GM21723 (cell line): ENCODE data around the gene SNIP1.
"Not testable (repeated sequence)": the region's sequence is repeated elsewhere in the genome, so short reads cannot be mapped to it uniquely, and the experiment has no call there.

Source experiments
- ATAC-seq: cut with Tn5 transposase; IDR thresholded peaks from one replicate; pipeline ENCODE4 v1.9.1; 2021; ENCODE audit warnings: mild to moderate bottlenecking, moderate library complexity; ENCODE audit not compliant: unreplicated experiment

The SNIP1 gene, protein sequence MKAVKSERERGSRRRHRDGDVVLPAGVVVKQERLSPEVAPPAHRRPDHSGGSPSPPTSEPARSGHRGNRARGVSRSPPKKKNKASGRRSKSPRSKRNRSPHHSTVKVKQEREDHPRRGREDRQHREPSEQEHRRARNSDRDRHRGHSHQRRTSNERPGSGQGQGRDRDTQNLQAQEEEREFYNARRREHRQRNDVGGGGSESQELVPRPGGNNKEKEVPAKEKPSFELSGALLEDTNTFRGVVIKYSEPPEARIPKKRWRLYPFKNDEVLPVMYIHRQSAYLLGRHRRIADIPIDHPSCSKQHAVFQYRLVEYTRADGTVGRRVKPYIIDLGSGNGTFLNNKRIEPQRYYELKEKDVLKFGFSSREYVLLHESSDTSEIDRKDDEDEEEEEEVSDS

DNA sequence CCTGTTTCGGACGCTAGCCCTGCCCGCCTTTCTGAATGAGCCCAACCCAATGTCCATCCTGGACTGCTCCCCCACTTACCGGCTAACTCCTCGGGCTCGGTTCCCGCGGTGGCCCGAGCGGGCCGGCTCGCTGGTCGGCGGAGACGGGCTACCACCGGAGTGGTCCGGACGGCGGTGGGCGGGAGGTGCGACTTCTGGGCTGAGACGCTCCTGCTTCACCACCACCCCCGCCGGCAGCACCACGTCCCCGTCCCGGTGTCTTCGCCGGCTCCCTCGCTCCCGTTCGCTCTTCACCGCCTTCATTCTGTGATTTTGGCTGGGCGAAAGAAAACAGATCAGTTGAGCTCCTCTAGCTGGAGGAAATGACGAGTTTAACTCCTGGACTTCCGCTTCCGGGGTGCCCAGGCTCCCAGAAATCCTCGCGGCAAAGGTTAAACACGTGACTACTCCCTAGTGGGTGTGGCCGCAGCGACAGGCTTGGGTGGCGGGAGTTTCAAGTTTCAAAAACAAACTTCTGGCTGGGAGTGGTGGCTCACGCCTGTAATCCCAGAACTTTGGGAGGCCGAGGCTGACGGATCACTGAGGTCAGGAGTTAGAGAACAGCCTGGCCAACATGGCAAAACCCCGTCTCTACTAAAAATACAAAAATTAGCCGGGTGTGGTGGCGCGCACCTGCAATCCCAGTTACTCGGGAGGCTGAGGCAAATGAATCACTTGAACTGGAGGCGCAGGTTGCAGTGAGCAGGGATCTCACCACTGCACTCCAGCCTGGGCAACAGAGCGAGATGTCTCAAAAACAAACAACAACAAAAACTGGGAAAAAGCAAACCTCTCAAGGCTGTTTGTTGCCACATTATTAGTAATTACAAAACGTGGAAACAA is at the start of gene SNIP1:
Gene SNIP1 (minus strand): TSS at position 367 of the 882 bp plus-strand sequence. CDS start 64 bp downstream, at position 303.
- ATAC-seq, result peak; percentile 81

- ATAC-seq, result no peak
Observed at GRCh38 chr1:37602750-37603694, 48.9 kb upstream of the SNIP1 start.

DNA sequence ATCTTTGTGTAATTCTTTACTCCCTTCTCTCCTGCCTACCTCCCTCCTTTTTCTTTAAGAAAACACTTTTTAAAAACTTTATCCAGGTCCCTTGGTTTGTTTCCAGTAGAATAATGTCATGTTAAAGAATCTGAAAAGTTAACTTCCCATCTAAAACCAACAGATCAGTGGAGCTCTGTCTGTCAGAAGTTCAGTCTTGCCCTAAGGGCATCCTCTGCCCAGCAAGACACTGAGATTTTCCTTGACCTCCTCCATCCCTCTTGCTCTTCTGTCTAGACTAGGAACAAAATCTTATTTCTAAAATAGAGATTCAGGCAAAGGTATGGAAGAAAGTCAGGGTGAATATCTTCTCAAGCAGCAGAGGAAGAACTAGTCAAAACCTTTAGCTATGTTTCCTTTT is 47.3 kb upstream of the SNIP1 start:
- no peak for ATAC-seq

DNA sequence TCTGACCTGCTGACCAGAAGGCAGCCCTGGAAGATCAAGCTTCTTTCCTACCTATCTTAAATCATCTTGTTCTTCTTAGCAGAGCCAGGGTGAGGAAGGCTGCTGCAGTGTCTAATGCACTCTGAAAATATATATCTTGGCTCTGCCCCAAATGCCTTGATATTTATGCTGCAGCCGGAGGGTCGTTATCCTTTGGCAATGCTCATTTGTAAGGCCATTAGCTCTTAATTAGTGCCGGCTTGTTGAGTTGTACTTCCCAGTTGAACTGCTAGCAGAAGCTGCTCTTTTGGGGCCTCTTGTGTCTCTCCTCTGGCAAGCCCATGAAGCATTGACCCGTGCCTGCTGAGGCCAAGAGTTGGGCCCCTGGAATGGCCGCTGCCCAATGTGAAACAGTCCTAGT is 45.8 kb upstream of the SNIP1 start:
- no peak for ATAC-seq

DNA sequence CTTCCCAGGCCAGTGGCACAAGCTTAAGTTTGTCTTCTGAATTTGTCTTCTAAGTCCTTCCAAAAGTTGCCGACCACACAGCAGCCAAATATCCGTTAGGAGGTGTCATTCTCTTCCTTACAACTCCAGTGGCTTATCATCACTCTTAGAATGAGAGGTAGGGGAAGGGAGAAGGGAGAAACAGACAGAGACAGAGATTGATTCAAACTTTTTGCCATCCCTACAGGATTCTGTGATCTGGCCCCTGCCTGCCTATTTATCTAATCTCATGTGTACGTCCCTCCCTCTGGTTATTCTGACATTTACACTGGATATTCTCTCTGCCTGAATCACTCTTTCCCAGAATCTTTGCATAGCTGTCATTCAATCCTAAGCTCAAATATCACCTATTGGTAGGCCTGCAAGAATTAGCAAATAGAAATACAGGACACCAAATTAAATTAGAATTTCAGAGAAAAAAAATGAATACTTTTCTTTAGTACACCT is 42.1 kb upstream of the SNIP1 start:
- ATAC-seq, result no peak

GRCh38 chr1:37595440-37596181 is 41.5 kb upstream of the SNIP1 start, which contains the start of gene GNL2:
Gene GNL2 (minus strand): TSS chr1:37595937. CDS start chr1:37595822, 115 bp downstream.
- peak; percentile 98 for ATAC-seq

- ATAC-seq, result no peak
Observed at GRCh38 chr1:37593726-37594125, 39.6 kb upstream of the SNIP1 start.

GRCh38 chr1:37588939-37589338 is 34.8 kb upstream of the SNIP1 start:
- no peak for ATAC-seq

GRCh38 chr1:37584544-37584943 is 30.5 kb upstream of the SNIP1 start:
- ATAC-seq, result not testable (repeated sequence)

DNA sequence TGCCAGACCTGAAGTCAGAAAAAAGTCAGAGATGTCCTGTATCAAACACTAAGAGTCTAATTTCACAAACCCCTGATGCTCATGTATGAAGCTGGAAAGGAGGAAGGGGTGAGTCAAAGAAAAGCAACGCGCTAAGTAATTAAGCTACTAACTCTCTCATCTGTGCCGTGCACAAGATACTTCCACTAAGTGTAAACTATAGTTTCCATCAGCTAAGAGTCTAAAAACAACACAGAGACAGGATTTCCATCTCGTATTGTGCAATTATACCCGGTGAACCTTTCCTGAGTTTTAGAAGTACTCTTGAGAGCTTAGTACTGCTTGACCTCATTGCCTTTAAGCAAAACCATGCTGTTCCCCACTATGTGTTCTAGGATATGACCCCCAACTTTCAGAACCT is 21.6 kb upstream of the SNIP1 start:
- no peak for ATAC-seq

- ATAC-seq, result no peak
Observed at GRCh38 chr1:37574834-37575480, 20.9 kb upstream of the SNIP1 start.

- no peak for ATAC-seq
Observed at GRCh38 chr1:37570528-37571334, 16.6 kb upstream of the SNIP1 start.

DNA sequence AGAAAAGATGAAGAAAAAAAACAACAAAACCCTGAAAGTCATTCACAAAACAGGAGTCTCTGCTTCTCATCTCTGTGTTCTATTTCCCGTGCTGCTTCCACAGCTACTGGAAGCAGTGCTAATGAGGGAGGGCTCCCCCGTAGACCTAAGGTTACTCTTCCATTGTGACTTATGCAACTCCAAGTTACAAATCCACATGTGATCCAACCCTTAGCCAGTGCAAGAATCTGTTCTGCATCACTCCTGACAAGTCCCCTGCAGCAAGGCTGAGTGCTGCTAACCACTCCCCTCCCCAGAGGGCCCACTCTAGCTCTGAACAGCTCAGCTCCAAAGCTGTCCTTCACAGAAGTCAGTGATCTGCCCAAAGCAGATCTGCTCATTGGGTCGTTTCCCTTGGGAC is 12.9 kb upstream of the SNIP1 start:
- ATAC-seq, result no peak

DNA sequence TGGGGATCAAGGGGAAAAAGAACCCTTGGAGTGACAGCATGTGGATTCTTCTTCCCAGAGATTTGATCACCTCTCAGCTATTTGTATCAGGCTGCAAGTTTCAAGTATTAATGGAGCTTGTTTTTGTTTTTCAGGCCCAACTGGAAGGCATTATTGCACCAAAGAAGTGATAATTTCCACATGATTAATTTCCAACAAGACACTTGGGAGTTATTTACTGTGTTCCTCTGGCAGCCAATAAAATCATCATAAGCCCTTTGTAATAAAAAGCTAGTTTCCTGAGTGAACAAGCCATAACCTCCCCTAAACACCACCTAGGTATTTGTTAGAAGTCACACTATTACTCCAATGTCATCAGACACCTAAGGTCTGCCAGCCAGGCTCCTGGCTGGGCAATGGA is 10.8 kb upstream of the SNIP1 start:
- no peak for ATAC-seq

DNA sequence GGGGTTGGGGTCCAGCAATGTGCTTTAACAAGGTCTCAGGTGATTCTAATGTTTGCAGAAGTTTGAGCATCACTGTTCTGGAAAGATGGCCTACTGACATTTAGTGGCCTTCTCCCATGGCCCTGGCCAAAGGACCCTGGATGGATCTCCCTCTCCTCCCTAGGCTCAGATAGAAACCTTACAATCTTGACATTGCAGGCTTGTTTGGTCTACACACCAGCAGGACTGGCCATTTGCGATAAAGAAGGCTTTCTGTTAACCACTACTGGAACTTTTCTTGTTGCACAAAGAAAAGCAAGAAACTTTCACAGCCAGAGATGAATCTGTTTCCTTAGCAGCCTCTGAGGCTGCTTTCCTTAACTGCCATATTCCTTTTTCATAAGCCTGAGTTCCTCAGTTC is 8.9 kb upstream of the SNIP1 start:
- ATAC-seq, result no peak

GRCh38 chr1:37561133-37562132 is 7.3 kb upstream of the SNIP1 start:
- no peak for ATAC-seq

DNA sequence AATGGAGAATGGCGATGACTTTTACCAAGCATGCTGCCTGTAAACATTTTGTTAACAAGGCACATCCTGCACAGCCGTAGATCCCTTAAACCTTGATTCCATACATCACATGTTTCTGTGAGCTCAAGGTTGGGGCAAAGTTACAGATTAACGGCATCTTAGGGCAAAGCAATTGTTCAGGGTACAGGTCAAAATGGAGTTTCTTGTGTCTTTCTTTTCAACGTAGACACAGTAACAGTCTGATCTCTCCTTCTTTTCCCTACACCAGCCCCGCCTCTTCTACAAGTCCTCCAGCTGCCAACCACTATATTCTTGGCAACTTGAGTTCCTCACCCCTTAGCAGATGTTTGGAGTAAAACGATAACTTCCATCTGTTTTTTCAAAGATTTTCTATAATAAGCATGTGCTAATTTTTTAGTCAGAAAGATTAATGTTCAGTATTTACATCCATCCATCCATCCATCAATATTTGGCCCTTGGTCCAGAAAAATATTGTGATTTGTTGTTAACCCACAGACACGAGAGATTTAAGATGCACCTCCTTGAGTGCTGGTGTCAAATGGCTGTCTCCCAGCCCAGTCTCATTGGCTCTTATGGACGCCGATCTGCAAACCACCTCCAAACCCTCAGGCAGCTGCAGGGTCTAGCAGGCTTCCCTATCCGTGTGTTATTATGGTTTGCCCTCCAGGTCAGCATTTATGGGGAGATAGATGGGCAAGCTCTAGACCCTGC is 6.5 kb upstream of the SNIP1 start:
- no peak for ATAC-seq
